ENCODE data around the gene ATRAID.

ATRAID gene

GRCh38 chr2:27262379-27263286, 50.8 kb downstream of the ATRAID start, which contains the start of gene SLC30A3:
Gene SLC30A3 (minus strand): TSS chr2:27263047. CDS start chr2:27262906, 141 bp downstream.
- TF ChIP-seq CTCF (IDR thresholded peaks at IDR 0.05; ENCODE audit: low read depth, low read length, missing control alignments): no peak
- peak within 1 kb of the TSS; percentile 30 for H3K4me3 ChIP-seq (ENCODE audit: low read depth, low read length)
- in situ Hi-C loops (cut with HindIII; ENCODE audit: low sequenced_read_pairs): no loop called here
- DNase-seq (ENCODE audit: low read depth): no peak

GRCh38 chr2:27263287-27264252, 51.7 kb downstream of the ATRAID start:
- H3K4me3 ChIP-seq (ENCODE audit: low read depth, low read length): peak overlapping the region; percentile 30
- TF ChIP-seq CTCF (IDR thresholded peaks at IDR 0.05; ENCODE audit: low read depth, low read length, missing control alignments): no peak
- in situ Hi-C loops (cut with HindIII; ENCODE audit: low sequenced_read_pairs): no loop called here
- DNase-seq (ENCODE audit: low read depth): no peak

- no peak for DNase-seq (ENCODE audit: low read depth)
- in situ Hi-C loops (cut with HindIII; ENCODE audit: low sequenced_read_pairs): no loop called here
These were observed 52.5 kb downstream of the ATRAID start for GRCh38 chr2:27264253-27264752.

GRCh38 chr2:27264753-27265535, 53.1 kb downstream of the ATRAID start:
- DNase-seq (ENCODE audit: low read depth): no peak
- peak overlapping the region; percentile 12 for H3K4me3 ChIP-seq (ENCODE audit: low read depth, low read length)
- in situ Hi-C loops (cut with HindIII; ENCODE audit: low sequenced_read_pairs): loop anchor here (5.0 kb wide), 1 partner anchor 143 kb away; the partner anchor contains the start of gene ABHD1
- peak; percentile 57 for TF ChIP-seq CTCF (IDR thresholded peaks at IDR 0.05; ENCODE audit: low read depth, low read length, missing control alignments)

More at GRCh38 chr2:27264253-27264752, 52.5 kb downstream of the ATRAID start:
- no peak overlapping the region for H3K4me3 ChIP-seq (ENCODE audit: low read depth, low read length)
- no peak for TF ChIP-seq CTCF (IDR thresholded peaks at IDR 0.05; ENCODE audit: low read depth, low read length, missing control alignments)

- TF ChIP-seq CTCF (IDR thresholded peaks at IDR 0.05; ENCODE audit: low read depth, low read length, missing control alignments): no peak
- DNase-seq (ENCODE audit: low read depth): no peak
- in situ Hi-C loops (cut with HindIII; ENCODE audit: low sequenced_read_pairs): loop anchor here (5.0 kb wide), 1 partner anchor 143 kb away; the partner anchor contains the start of gene ABHD1
- no peak overlapping the region for H3K4me3 ChIP-seq (ENCODE audit: low read depth, low read length)
These were observed 53.7 kb downstream of the ATRAID start for GRCh38 chr2:27265536-27265870.

Data from astrocyte of the cerebellum (primary cell).